ENCODE results near the gene PGM2.

Gene PGM2

DNA sequence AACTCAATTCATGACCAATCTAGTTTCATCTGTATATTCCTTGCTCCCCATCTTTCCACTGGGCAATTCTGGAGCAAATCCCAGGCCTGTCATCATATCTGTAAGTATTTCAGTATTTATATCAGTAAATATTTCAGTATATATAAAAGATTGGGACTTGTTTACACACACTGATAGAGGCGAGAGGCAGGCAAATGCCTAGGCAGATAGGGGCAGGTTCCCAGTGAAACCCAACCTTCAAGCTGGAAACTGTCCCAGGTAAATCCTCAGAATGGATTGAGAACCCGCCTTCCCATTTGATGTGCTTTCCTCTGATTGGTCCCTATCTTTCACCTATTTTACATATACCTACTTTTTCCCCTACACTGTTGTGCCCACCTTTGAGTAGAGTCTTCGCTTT is 40.6 kb downstream of the PGM2 start:
- no peak for DNase-seq

DNA sequence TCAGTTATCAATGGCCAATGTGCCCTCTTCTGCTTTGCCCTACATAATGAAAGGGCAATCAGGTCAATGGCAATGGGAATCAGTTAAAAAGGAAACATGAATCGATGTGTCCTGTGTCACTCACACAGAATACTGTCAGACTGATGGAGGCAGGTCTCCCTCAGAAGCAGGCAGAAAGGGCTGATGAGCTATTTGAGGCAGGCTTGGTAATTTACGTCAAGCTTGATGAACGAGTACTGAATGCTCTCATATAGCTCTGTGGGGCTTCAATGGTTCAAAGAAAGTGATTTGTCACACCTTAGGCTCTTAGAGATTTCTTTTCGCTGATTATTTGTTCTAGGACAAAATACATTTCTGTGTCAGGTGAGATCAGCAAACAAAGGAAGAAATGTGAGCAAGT is 41.8 kb downstream of the PGM2 start:
- no peak for DNase-seq

- no peak for DNase-seq
These were observed 46.0 kb downstream of the PGM2 start for GRCh38 chr4:37872310-37872988.

GRCh38 chr4:37873386-37873785 is 46.9 kb downstream of the PGM2 start:
- DNase-seq: no peak

GRCh38 chr4:37876156-37876555 is 49.7 kb downstream of the PGM2 start:
- DNase-seq: no peak

DNA sequence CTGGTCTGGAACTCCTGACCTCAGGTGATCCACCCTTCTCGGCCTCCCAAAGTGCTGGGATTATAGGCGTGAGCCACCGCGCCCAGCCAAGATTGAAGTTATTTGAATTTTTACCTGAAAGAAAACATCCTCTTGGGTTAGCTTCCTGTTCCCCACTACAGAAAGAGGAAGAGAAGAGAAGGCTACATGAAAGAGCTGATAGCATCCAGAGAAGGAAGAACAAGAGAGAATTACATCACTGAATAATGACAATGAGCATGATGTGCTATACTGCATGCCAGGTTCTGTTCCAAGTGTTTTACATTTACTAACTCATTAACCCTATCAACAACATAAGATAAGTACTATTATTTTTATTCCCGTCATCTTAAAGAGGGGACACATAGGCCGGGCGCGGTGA is 52.9 kb downstream of the PGM2 start:
- DNase-seq: no peak

DNA sequence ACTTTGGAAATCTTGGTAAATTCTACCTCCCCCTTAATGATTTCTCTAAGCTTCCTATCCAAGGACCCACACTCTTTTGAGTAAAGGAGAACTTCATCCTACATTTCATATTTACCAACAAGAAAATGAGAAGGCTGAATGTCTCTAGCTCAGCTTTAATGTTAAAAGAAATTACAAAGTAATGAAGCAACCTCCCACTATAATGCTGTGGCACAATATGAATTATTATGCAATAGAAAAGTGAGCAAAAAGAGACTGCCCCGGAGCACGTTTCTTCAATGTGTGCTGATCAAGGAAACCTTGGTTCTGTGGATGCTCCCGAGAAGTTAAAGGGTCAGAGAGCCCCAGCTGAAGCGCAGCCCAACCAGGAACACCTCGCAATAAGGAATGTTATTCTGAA is 55.3 kb downstream of the PGM2 start:
- no peak for DNase-seq

DNA sequence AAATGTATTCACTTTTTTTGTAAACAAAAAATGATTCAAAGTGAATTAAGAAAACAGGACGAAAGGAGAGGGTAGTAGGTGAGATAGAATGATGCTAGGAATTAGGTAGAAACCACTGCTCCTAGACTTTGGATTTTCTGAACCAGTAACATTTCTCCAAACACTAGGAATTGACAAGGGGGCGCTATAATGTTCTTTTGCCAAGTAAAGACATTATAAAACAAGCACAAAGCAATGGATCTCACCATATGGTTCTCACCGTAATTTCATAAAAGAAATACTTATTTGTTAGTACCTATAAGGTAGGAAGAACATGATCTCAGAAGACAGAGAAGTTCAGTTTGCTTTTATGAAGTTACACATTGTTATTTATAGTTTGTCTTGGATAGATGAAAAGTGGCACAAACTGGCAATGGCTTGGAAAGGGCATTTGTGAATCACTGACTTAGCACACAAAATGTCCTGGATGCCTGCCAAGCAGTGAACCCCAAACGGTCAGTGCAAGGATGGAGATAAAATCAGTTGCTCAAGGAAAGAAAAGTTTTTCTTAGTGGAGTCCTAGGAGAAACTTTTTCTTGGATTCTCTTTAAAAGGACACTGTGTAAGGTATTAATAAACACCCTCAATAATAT is 56.3 kb downstream of the PGM2 start:
- no peak for DNase-seq

DNA sequence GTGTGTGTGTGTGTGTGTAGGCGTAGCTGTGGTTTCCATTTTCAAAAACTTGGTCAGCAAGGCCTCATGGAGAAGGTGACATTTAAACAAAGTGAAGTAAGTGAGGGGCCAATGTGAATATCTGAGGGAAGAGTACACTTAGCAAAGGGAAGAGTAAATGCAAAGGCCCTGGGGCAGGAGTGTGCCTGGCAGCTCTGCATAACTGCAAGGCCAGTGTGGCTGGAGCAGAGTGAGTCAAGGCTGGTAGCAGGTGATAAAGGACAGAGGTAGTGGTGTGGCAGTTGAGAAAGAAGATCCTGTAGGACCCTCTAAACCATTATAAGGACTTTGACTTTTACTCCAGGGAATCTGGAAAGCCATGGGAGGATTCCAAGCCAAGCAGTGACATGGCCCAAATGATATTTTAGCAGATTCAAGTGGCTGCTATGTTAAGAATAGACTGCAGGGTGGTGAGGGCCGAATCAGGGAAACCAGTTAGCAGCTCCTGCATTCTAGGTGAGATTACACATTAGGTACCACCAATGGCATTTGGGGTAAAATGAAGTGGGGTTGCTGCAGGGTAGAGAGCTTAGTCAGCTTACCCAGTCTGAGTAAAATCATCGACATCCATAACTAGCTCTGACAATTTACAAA is 58.5 kb downstream of the PGM2 start:
- DNase-seq: no peak

DNA sequence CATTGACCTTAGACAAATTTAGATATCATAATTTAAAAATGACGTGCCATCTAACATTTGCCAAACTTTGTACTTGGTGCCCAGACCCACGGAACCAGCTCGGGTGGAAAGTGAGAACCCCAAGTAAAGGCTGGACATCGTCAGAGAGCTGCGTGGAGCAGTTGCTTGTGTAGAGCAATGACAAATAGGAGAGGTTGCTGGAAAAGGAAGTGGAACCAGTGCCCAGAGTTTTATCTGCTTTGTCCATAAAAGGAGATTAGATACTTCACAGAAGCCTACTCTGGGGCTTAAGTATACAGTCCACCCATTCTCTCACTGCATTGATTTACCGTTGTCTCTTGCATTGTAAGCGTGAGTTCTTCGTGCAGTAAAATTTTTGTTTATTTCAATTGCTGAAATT is 59.0 kb downstream of the PGM2 start:
- DNase-seq: no peak

GRCh38 chr4:37889849-37890800 is 63.6 kb downstream of the PGM2 start:
- DNase-seq: peak; percentile 6

DNA sequence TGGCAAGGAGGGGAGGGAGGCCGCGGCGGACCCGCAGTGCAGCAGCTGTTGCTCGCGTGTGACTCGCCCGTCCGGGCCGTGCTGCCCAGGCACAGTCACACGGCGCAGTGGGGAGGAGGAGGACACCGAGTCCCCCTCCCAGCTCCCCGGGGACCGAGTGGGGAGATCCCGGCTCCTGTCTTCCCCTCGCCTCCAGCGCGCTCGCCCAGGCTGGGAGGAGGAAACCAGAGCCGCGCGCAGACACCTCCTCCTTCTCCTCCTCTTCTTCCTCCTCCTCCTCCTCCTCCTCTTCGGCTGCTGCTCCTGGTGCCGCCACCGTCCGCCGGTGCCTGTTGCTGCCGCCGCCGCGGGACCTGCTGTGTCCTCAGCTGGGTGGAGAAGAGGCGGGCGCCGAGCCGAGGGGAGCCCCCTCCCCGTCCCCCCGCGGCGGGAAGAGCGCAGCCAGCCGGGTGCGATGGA is 64.3 kb downstream of the PGM2 start, which contains the start of gene TBC1D1:
TSS of gene TBC1D1 (plus strand) at position 284 of the 459 bp plus-strand sequence. CDS start 11,012 bp downstream, outside the sequence.
- DNase-seq: no peak

- DNase-seq: no peak
These were observed 65.0 kb downstream of the PGM2 start for GRCh38 chr4:37891260-37892159.

GRCh38 chr4:37892641-37893040 is 66.2 kb downstream of the PGM2 start:
- DNase-seq: no peak

DNA sequence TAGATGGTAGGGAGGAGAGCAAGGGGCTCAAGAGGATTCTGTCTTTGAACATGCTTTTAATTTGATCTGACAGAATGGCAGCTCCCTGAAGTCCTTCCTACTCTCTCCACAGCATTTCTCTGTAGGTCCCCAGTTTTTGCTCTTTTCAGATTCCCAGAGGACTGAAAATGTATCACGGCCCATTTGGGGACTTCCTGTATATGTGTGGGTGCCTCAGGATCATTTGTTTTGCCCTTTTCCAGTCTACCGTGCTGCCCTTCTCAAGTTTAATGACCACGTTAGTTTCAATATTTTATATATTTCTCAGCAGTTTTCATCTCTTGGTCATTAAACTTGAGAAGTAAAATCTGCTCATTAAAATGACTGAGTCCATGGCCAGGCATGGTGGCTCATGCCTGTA is 66.7 kb downstream of the PGM2 start:
- DNase-seq: no peak

GRCh38 chr4:37895271-37895670 is 68.8 kb downstream of the PGM2 start:
- no peak for DNase-seq

- DNase-seq: no peak
These were observed 69.8 kb downstream of the PGM2 start for GRCh38 chr4:37896206-37896860.

DNA sequence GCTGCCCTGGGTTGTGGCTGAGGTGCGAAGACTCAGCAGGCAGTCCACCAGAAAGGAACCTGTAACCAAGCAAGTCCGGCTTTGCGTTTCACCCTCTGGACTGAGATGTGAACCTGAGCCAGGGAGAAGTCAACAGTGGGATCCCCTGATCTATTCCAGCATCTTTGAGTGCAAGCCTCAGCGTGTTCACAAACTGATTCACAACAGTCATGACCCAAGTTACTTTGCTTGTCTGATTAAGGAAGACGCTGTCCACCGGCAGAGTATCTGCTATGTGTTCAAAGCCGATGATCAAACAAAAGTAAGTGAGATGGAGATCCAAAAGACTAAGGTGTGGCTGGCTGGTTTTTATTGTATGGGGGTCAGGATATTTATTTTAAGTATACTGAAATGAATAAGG is 75.7 kb downstream of the PGM2 start:
- DNase-seq: no peak

DNA sequence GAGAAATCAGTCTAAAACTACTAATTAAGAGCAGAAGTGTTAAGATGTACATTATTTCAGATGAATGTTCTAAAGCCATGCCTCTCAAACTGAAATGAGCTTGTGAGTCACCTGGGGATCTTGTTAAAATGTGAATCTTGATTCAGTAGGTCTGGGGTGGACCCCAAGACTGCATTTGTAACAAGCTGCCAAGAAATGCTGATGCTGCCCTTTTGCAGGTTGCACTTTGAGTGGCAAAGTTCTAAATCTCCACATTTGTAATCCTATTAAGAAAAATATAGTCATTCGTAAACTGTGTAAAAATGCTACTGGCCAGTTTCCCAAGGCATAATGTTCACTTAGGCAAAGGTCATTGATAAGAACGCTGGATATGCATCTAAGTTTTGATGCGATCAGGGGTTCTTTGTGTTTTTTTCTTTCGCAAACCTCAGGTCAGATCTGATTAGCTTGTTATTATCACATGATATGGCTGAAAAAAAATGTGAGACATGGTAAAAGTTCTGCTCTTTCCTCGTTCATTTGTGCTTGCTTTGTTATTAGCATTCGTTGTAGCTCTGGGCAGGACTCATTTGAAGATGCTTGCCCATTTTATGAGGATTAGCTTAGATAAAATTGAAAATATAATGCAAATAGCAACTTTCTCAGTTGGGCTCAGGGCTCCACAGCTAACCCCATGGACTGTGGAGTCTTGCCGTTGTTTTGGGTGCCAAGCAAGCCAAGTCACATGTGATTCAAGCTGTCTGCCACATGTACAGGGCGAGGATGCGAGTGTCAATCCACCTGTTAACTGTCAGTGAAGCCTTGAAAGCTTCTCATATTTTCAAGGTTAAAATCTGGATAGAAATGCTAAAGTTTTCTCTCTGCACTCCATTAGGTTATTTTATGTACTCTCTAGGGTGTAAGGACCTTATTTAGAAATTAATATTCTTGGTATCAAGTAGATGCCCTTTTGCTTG is 76.5 kb downstream of the PGM2 start:
- no peak for DNase-seq

DNA sequence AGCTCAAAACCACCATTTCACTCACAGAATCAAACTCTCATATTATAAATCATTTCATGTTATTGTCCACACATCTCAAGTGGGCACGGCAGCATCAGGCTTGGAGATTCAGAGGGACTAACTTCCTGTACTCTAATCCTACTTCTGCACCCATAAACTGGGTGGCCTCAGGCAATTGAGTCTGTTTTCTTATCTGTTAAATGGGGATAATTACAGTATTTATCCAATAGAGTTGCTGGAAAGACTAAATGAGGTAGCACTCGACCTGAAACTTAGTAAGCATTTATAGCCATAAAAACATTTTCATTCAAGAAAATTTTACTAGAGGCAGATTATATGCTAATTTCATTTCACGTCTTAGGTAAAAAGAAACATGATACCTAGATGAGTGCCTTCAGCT is 77.4 kb downstream of the PGM2 start:
- DNase-seq: no peak
